Osteoblast (primary cell): ENCODE data around the gene PEAK3. TPM values are rescaled to one million over a fixed set of nuclear protein-coding genes. Genes with fewer than 3 reads are reported as not detected.

Experiments used
- DNase-seq: peaks from one replicate; pipeline ENCODE4 v3.0.0; 2011; ENCODE audit warnings: low spot score, mixed read lengths; ENCODE audit not compliant: insufficient read length; ENCODE audit errors: missing footprints
- H2AFZ ChIP-seq: 2 replicates; pipeline ENCODE4 v1.6.0; 2011; ENCODE audit warnings: mild to moderate bottlenecking, low read length
- H3K27ac ChIP-seq: 2 replicates; pipeline ENCODE4 v1.5.1; 2011; ENCODE audit warnings: mild to moderate bottlenecking, low read depth, low read length, moderate library complexity
- H3K27me3 ChIP-seq: 2 replicates; pipeline ENCODE4 v1.6.0; 2012; ENCODE audit warnings: mild to moderate bottlenecking, control low read depth, inconsistent platforms, low read length, moderate library complexity; ENCODE audit not compliant: insufficient read depth
- H3K36me3 ChIP-seq: 2 replicates; pipeline ENCODE4 v1.5.1; 2011; ENCODE audit warnings: mild to moderate bottlenecking, low read length, control low read depth, moderate library complexity; ENCODE audit not compliant: insufficient read depth
- H3K4me1 ChIP-seq: 2 replicates; pipeline ENCODE4 v1.5.1; 2011; ENCODE audit warnings: mild to moderate bottlenecking, low read length, control low read depth, moderate library complexity; ENCODE audit not compliant: insufficient read depth
- H3K4me2 ChIP-seq: 2 replicates; pipeline ENCODE4 v1.6.0; 2011; ENCODE audit warnings: mild to moderate bottlenecking, low read length; ENCODE audit not compliant: insufficient read depth
- H3K4me3 ChIP-seq: fragments of 200-600 bp; sonication (generic); 3 replicates; pipeline ENCODE4 v1.5.1; 2012; ENCODE audit warnings: mild to moderate bottlenecking, low read length, inconsistent platforms; ENCODE audit not compliant: insufficient read depth
- H3K79me2 ChIP-seq: 2 replicates; pipeline ENCODE4 v1.6.0; 2012; ENCODE audit warnings: mild to moderate bottlenecking, low read length, control low read depth, inconsistent platforms; ENCODE audit not compliant: insufficient read depth
- H3K9me3 ChIP-seq: 2 replicates; pipeline ENCODE4 v1.5.1; 2011; ENCODE audit warnings: low read depth, low read length, control low read depth
- H4K20me1 ChIP-seq: 2 replicates; pipeline ENCODE4 v1.6.0; 2012; ENCODE audit warnings: mild to moderate bottlenecking, low read length, control low read depth; ENCODE audit not compliant: insufficient read depth
- CTCF ChIP-seq: IDR thresholded peaks from 2 replicates; pipeline ENCODE4 v1.5.1; 2011; ENCODE audit warnings: mild to moderate bottlenecking, low read depth, low read length, moderate library complexity; ENCODE audit errors: extremely low read depth
- total RNA-seq: library from RNA; depleted of rRNA; stranded (reverse); fragments of >200 nt; gene quantifications from 2 replicates; pipeline ENCODE4 v1.2.3, GENCODE V29; 2012

Gene PEAK3
- total RNA-seq, 1 donor, result not detected

- peak overlapping the region; percentile 25 for H3K4me2 ChIP-seq
- peaks cover 2% of the 10 kb centered on the region for H3K36me3 ChIP-seq
- peak; percentile 97 for DNase-seq
- no peak for TF ChIP-seq CTCF
- H3K4me3 ChIP-seq, result no peak overlapping the region
- H3K4me1 ChIP-seq, result peaks cover 14% of the 10 kb centered on the region
- H3K27me3 ChIP-seq, result no peaks in the 10 kb centered on the region
- H4K20me1 ChIP-seq, result peaks cover 12% of the 10 kb centered on the region
- H3K79me2 ChIP-seq, result peaks cover 24% of the 10 kb centered on the region
- no peaks in the 10 kb centered on the region for H3K9me3 ChIP-seq
- H3K27ac ChIP-seq, result no peak overlapping the region
- H2AFZ ChIP-seq, result peak overlapping the region; percentile 80
Observed at GRCh38 chr19:2266183-2266993, 15.6 kb downstream of the PEAK3 start.

GRCh38 chr19:2261438-2262172 is 20.4 kb downstream of the PEAK3 start:
- no peak overlapping the region for H3K27ac ChIP-seq
- H3K36me3 ChIP-seq, result no peaks in the 10 kb centered on the region
- DNase-seq, result peak; percentile 67
- H3K4me1 ChIP-seq, result peaks cover 8% of the 10 kb centered on the region
- H3K79me2 ChIP-seq, result no peaks in the 10 kb centered on the region
- H3K27me3 ChIP-seq, result no peaks in the 10 kb centered on the region
- H4K20me1 ChIP-seq, result no peaks in the 10 kb centered on the region
- no peak overlapping the region for H3K4me3 ChIP-seq
- H2AFZ ChIP-seq, result no peak overlapping the region
- H3K9me3 ChIP-seq, result no peaks in the 10 kb centered on the region
- TF ChIP-seq CTCF, result peak; percentile 67
- no peak overlapping the region for H3K4me2 ChIP-seq

- Histone ChIP-seq H3K27me3 (no peaks in the 10 kb centered on the region), H3K4me1 (peaks cover 5% of the 10 kb centered on the region), H3K4me2 (no peak overlapping the region), H3K79me2 (no peaks in the 10 kb centered on the region), H3K9me3 (no peaks in the 10 kb centered on the region), H2AFZ (no peak overlapping the region), H3K27ac (no peak overlapping the region), H3K36me3 (no peaks in the 10 kb centered on the region), H3K4me3 (no peak overlapping the region), H4K20me1 (no peaks in the 10 kb centered on the region)
- DNase-seq, result peak; percentile 91
- TF ChIP-seq CTCF, result no peak
Observed at GRCh38 chr19:2260341-2260805, 21.6 kb downstream of the PEAK3 start.

- H2AFZ ChIP-seq, result no peak overlapping the region
- H3K4me2 ChIP-seq, result no peak overlapping the region
- H3K9me3 ChIP-seq, result no peaks in the 10 kb centered on the region
- no peak for TF ChIP-seq CTCF
- no peaks in the 10 kb centered on the region for H3K79me2 ChIP-seq
- H3K36me3 ChIP-seq, result no peaks in the 10 kb centered on the region
- H3K27ac ChIP-seq, result no peak overlapping the region
- peaks cover 5% of the 10 kb centered on the region for H3K4me1 ChIP-seq
- peak; percentile 94 for DNase-seq
- no peak overlapping the region for H3K4me3 ChIP-seq
- peaks cover under 1% of the 10 kb centered on the region for H3K27me3 ChIP-seq
- H4K20me1 ChIP-seq, result no peaks in the 10 kb centered on the region
Observed at GRCh38 chr19:2259336-2259735, 22.6 kb downstream of the PEAK3 start.
